Raji (cell line): Measurements from ENCODE around the gene ORMDL3.

ENCODE experiments used
- POLR2A ChIP-seq: IDR thresholded peaks from 2 replicates; pipeline ENCODE4 v1.6.1; 2011; ENCODE audit warnings: low read depth, low read length, control low read depth; ENCODE audit not compliant: insufficient read depth

Gene ORMDL3

DNA sequence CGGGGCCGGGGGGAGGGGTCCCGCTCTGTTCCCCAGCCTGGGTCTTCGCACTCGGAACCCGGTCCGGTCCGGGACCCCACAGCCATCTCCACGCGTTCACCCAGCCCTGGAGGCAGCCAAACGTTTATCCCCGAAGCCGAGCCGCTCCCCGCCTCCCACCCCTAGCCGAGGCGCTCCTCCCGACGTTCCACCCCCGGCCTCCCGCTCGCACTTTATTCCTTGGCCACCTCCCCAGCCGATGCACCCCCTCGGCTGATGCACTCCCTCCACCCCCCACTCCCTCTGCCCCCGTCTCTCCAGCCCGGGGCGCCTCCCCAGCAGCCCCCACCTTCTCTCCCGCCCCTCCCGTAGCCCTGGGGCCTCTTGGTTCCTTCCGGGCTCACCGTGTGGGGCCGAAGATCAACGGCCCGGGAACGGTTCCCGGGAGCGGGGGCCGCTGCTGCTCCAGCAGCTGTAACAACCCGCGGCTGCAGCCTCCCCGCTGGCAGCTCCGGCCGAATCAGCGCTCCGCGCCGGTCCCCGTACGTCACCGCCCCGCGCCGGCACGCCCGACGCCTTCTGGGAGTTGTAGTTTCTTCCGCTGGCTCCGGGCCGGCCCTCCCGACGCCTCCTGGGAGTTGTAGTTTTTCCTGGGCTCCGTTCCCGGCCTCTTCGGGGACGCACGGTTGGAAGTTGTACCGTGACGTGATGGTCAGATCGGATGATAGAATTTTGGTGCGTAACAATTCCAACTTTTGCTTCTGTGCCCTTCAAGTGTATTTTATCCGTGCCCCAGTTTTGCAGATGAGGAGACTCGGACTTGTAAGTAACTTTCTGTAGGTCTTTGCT lies at the start of gene ORMDL3, which contains the start of gene LRRC3C:
Gene ORMDL3 (minus strand): TSS at position 501 of the 828 bp plus-strand sequence. CDS start 3,398 bp downstream, outside the sequence.
Gene LRRC3C (plus strand): TSS at position 632 of the 828 bp plus-strand sequence. CDS start 13,792 bp downstream, outside the sequence.
- peak; percentile 68 for TF ChIP-seq POLR2A

- no peak for TF ChIP-seq POLR2A
These were observed 48.4 kb upstream of the ORMDL3 start for GRCh38 chr17:39975801-39976200.

DNA sequence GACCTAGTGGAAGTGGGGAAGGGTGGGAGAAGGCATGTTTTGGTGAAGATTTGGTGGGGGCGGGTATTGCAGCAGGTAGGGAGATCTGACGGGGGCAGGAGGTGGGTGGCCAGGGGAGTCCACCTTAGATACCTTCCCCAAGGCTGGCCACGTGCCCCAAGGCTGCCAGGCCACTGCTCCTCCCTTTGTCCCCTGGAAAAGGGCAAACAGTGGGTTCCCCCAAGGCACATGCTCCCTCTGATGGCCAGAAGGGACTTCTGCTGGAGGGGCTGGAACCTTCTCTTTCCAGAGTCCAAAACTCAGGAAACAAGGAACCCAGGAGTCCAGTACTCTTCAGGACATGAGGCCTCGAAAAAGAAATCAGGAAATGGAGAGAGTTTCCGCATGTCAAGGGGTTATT lies 47.0 kb upstream of the ORMDL3 start:
- TF ChIP-seq POLR2A, result no peak

DNA sequence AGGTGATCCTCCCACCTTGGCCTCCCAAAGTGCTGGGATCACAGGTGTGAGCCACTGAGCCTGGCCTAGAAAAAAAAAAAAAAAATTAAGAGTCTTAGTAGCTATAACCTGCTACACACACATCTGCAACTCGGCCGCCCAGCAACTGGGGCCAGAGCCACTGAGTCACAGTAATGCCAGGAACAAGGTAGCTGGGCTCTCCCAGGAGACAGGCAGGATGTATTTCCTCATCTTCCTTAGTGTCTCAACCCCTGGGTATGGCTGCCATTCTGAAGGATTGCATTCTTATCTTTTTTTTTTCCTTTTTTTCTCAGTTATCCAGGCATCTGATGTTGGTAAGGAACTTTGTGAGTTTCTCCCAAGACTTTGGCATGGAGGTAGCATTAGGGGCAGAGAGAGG lies 46.1 kb upstream of the ORMDL3 start:
- no peak for TF ChIP-seq POLR2A

GRCh38 chr17:39972271-39972670 lies 44.9 kb upstream of the ORMDL3 start:
- no peak for TF ChIP-seq POLR2A

DNA sequence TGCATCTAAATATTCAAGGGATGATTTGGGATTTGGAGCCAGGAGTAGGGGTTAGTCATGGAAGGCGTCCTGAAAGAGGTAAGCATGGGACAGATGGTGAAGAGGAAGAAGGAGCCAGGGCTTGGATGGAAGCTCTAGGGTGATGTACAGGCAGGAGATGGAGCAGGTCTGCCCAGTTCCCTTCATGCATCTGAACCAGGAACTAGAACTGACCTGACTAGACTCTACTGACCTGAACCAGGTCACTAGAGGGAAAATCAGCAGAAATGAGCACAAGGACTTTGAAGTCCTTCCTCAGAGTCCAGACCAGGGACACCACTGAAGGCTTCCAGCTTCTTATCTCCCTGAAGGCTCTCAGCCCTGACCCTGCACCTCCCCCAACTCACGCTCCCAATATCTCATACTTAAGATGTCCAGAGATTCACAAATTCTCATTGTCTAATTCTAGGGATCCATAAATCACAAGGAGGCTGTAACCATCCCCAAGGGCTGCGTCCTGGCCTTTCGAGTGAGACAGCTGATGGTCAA lies 43.7 kb upstream of the ORMDL3 start:
- TF ChIP-seq POLR2A, result no peak

GRCh38 chr17:39970157-39970692 lies 42.8 kb upstream of the ORMDL3 start:
- TF ChIP-seq POLR2A, result no peak

DNA sequence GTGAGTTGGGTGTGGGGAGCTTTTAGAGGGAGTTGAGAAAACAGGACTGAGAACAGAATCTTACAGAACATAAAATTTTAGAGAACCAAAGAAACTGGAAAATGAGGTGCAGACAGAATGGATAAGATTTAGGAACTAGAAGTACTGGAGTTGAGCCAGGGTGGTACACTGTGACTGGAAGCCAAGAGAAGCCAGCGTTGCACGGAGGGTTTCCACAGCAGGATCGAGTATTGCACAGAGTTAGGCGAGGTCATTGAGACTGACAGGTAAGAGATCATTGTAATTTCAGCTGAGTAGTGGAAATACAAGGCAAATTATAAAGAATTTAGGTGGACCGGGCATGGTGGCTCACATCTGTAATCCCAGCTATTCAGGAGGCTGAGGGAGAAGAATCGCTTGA lies 42.0 kb upstream of the ORMDL3 start:
- no peak for TF ChIP-seq POLR2A

DNA sequence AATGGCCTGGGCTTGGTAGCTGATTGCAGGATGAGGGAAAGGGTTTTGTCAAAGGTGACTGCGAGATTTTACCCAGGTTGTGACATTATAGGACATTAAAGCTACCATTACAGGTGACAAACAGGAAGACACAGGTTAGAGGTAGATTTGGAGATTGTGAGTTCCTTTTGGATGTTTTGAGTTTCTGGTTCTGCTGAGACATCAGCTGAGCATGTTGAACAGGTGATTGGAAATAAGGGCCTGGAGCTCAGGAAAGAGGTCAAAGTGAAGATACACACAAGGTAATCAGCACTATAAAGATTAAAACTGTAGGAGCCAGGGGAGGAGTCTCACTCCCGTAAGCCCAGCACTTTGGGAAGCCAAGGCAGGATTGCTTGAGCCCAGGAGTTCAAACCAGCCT lies 41.4 kb upstream of the ORMDL3 start:
- no peak for TF ChIP-seq POLR2A

- TF ChIP-seq POLR2A, result no peak
These were observed 39.4 kb upstream of the ORMDL3 start for GRCh38 chr17:39966771-39967170.

DNA sequence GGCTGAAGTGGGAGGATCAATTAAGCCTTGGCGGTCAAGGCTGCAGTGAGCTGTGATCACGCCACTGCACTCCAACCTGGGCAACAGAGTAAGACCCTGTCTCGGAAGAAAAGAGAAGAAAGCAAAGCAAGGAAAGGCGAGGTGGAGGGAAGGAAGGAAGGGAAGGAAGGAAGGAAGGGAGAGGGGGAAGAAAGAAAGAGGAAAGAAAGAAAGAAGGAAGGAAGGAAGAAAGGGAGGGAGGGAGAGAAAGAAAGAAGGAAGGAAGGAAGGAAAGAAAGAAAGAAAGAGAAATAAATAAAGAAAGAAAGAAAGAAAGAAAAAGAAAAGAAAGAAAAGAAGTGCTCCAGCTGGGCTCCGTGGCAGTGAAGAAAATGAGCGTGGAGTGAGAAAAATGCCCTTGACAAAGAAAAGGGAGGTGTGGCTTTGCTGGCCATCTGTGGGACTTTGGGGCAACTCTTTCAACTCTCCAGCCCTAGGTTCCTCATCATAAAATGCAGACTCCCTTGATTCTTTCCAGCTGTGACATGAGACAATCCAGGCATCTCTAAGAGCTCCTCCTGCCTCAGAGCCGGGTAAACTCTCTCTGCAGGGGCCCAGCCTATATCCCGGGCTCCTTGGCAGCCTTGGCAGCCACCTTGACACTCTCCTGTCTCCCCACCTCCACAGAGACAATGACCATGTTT lies 37.8 kb upstream of the ORMDL3 start:
- no peak for TF ChIP-seq POLR2A

DNA sequence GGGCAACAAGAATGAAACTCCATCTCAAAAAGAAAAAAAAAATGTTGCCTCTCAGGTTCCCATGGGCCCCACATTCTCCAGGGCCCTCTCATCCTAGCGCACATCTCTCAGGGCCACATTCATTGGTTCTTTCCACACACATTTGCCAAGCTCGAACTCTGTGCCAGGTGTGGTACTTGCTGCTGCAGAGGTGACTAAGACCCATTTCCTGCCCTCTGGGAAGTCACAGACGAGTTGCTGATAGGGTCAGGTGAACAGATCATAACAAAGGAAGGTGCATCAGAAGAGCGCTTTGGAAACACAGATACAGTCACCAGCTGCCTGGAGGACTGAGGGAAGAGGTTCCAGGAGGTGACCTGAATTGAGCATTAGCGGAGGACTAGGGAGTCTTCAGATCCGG lies 36.4 kb upstream of the ORMDL3 start:
- no peak for TF ChIP-seq POLR2A

- TF ChIP-seq POLR2A, result no peak
These were observed 35.3 kb upstream of the ORMDL3 start, which contains the start of gene GSDMA for GRCh38 chr17:39962642-39963220. TSS of gene GSDMA (plus strand) at chr17:39963004. CDS start at chr17:39965688, 2,684 bp downstream.

- no peak for TF ChIP-seq POLR2A
These were observed 33.2 kb upstream of the ORMDL3 start for GRCh38 chr17:39960524-39961041.

DNA sequence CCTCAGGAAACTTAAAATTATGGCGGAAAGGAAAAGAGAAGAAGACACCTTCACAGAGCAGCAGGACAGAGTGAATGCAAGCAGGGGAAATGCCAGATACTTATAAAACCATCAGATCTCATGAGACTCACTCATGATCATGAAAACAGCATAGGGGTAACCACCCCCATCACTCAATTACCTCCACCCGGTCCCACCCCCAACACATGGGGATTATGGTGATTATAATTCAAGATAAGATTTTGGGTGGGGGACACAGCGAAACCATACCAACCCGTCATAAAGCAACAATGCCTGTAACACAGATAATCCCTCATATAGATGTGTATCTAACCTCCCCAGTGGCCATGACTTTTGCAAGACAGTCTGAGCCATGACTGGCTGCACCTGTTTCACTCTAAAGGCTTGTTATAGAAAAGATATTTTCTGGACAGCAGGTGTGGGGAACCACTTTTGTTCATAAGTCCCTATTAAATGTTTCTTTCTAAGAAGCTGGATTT lies 28.4 kb upstream of the ORMDL3 start:
- no peak for TF ChIP-seq POLR2A
